K562 (cell line): Measurements from ENCODE around the gene CMTM1. TPM values are rescaled to one million over a fixed set of nuclear protein-coding genes. Genes with fewer than 3 reads are reported as not detected.
A peak's percentile ranks its signal among the peaks of the same experiment; 100 is the strongest.

Experiments used
- FOXA1 ChIP-seq: fragments of 450-650 bp; IDR thresholded peaks from 2 replicates; pipeline ENCODE4 v1.6.1; 2016; ENCODE audit warnings: mild to moderate bottlenecking, borderline replicate concordance
- HMGN3 ChIP-seq: IDR thresholded peaks from 2 replicates; pipeline ENCODE4 v1.6.1; 2011; ENCODE audit warnings: borderline replicate concordance, low read depth, mild to moderate bottlenecking, mixed read lengths, low read length; ENCODE audit not compliant: insufficient read length; ENCODE audit errors: extremely low read depth
- MGA ChIP-seq: fragments of 450-650 bp; IDR thresholded peaks from 2 replicates; pipeline ENCODE4 v1.6.1; 2016; ENCODE audit warnings: mild to moderate bottlenecking, moderate library complexity
- OTX1 ChIP-seq: fragments of 450-650 bp; formaldehyde crosslinking; IDR thresholded peaks from 2 replicates; pipeline ENCODE4 v1.4.0; 2022; ENCODE audit warnings: mild to moderate bottlenecking
- RBBP5 ChIP-seq: fragments of 200-600 bp; sonication (generic); IDR thresholded peaks from 2 replicates; pipeline ENCODE4 v1.6.1; 2012; ENCODE audit warnings: borderline replicate concordance, mild to moderate bottlenecking, low read length, control low read depth, inconsistent platforms; ENCODE audit not compliant: insufficient read depth, poor library complexity, severe bottlenecking
- RCOR1 ChIP-seq, 2 experiments: IDR thresholded peaks; 2 replicates each; pipeline ENCODE4 v1.6.1; 2012; ENCODE audit warnings: low read depth in 2 of 2, low read length in 2 of 2, borderline replicate concordance in 1 of 2, improper control_type of control experiment in 1 of 2
- ZNF24 ChIP-seq: fragments of 450-650 bp; IDR thresholded peaks from 2 replicates; pipeline ENCODE4 v1.6.1; 2016
- ZNF347 ChIP-seq: fragments of 450-650 bp; formaldehyde crosslinking; IDR thresholded peaks from 2 replicates; pipeline ENCODE4 v1.4.0; 2020; ENCODE audit warnings: low read depth, mild to moderate bottlenecking, moderate library complexity
- polyA plus RNA-seq, 8 experiments: library from polyadenylated mRNA; depleted of rRNA in 4 of 8; stranded (reverse) in 5 of 8; unstranded in 3 of 8; fragments of >200 nt; fragmentation: Nextera tagmentation in 2 of 8; fragmentation: Illumina TruSeq in 1 of 8; extraction: Ambion mirVana in 2 of 8; extraction: Trizol in 1 of 8; gene quantifications; 2 replicates each; pipeline versions ENCODE4 v1.2.1 to v1.2.3, GENCODE V29; 2011 to 2014; ENCODE audit warnings: inconsistent platforms in 1 of 8, missing spikeins in 1 of 8
- total RNA-seq, 7 experiments: library from RNA; depleted of rRNA in 6 of 7; stranded (reverse); fragments of >200 nt in 6 of 7; fragmentation: Illumina TruSeq in 2 of 7; extraction: Trizol in 2 of 7; gene quantifications; 2 replicates each; pipeline versions ENCODE4 v1.2.1 to v1.2.3, GENCODE V29; 2011 to 2021; ENCODE audit warnings: low replicate concordance in 1 of 7
- TF ChIP-seq, protein P1 (sequence below): sonication (generic); formaldehyde crosslinking; IDR thresholded peaks from 2 replicates; pipeline ENCODE4 v1.8.0; 2022; ENCODE audit warnings: mild to moderate bottlenecking, missing genetic modification reagents

Gene CMTM1
- total and polyA plus RNA-seq, 9 of the 15 experiments (the other 6 are each of a cell fraction or from before 2014, with no cell fraction given) = 0.25 to 2.6 (median 1.1) TPM; not detected in 2

- no peak for TF ChIP-seq MGA
- no peak for TF ChIP-seq HMGN3
- TF ChIP-seq, protein P1, sequence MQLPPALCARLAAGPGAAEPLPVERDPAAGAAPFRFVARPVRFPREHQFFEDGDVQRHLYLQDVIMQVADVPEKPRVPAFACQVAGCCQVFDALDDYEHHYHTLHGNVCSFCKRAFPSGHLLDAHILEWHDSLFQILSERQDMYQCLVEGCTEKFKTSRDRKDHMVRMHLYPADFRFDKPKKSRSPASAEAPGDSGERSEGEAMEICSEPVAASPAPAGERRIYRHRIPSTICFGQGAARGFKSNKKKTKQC (CRISPR knock-in tag) = no peak
- TF ChIP-seq RCOR1 (IDR thresholded peaks at IDR 0.05; ENCODE audit: borderline replicate concordance in 1 of 2, low read depth in 2 of 2, low read length in 2 of 2) = 0 out of 4 replicates have a peak, but pooled peaks of 1 of the 2 experiments have one; percentile 34
- TF ChIP-seq FOXA1 = no peak
- no peak for TF ChIP-seq ZNF24
- TF ChIP-seq RBBP5 = no peak
- no peak for TF ChIP-seq OTX1
- no peak for TF ChIP-seq ZNF347 (CRISPR knock-in tag)
Measured at GRCh38 chr16:66588981-66589713, 22.9 kb downstream of the CMTM1 start (continued).
